OCI-LY3 (cell line): ENCODE data around the gene DOP1A.

Experiments used
- H2AFZ ChIP-seq: fragments of 200-600, 300-600 bp; shearing (Covaris generic); 2 replicates; pipeline ENCODE4 v1.6.0; 2014; ENCODE audit warnings: antibody characterized with exemption, low read depth, low read length
- H3K27ac ChIP-seq: fragments of 200-600, 300-600 bp; sonication (generic); 2 replicates; pipeline ENCODE4 v1.5.1; 2014; ENCODE audit warnings: mild to moderate bottlenecking, low read length, moderate library complexity, mixed read lengths
- H3K27me3 ChIP-seq: fragments of 200-600, 300-600 bp; sonication (generic); 2 replicates; pipeline ENCODE4 v1.6.1; 2014; ENCODE audit warnings: low read depth, low read length, mixed read lengths
- H3K36me3 ChIP-seq: fragments of 200-600, 300-600 bp; sonication (generic); replicated peaks from 2 replicates; pipeline ENCODE3; 2014; ENCODE audit warnings: low read depth, low read length, mixed read lengths
- H3K4me1 ChIP-seq: fragments of 300-600, 200-600 bp; sonication (generic); 2 replicates; pipeline ENCODE4 v1.6.1; 2014; ENCODE audit warnings: low read length, mixed read lengths
- H3K4me2 ChIP-seq: fragments of 200-600, 300-600 bp; sonication (generic); 2 replicates; pipeline ENCODE4 v1.6.1; 2014; ENCODE audit warnings: low read length, mixed read lengths
- H3K4me3 ChIP-seq: fragments of 300-600, 200-600 bp; sonication (generic); 2 replicates; pipeline ENCODE4 v1.5.1; 2014; ENCODE audit warnings: antibody characterized with exemption, mild to moderate bottlenecking, low read length, moderate library complexity
- H3K79me2 ChIP-seq: fragments of 300-600, 200-600 bp; shearing (Covaris generic); 2 replicates; pipeline ENCODE4 v1.6.1; 2014; ENCODE audit warnings: mild to moderate bottlenecking, low read length, mixed read lengths
- H3K9ac ChIP-seq: fragments of 300-600, 200-600 bp; shearing (Covaris generic); 2 replicates; pipeline ENCODE4 v1.6.0; 2014; ENCODE audit warnings: mild to moderate bottlenecking, low read length, moderate library complexity
- H3K9me3 ChIP-seq: fragments of 200-600, 300-600 bp; shearing (Covaris generic); 2 replicates; pipeline ENCODE4 v1.6.1; 2014; ENCODE audit warnings: low read length, mixed read lengths; ENCODE audit not compliant: insufficient read depth
- H4K20me1 ChIP-seq: fragments of 200-600, 300-600 bp; sonication (generic); 2 replicates; pipeline ENCODE4 v1.6.1; 2016; ENCODE audit warnings: low read length, mixed read lengths; ENCODE audit not compliant: insufficient read depth
- EZH2phosphoT487 ChIP-seq: fragments of 200-600 bp; shearing (Covaris generic); IDR thresholded peaks from 2 replicates; pipeline ENCODE4 v1.6.1; 2018; ENCODE audit warnings: antibody characterized with exemption, mixed run types, low read depth
- TF ChIP-seq, protein P1 (sequence below): fragments of 200-600, 300-600 bp; sonication (generic); IDR thresholded peaks from 2 replicates; pipeline ENCODE4 v1.5.1; 2014; ENCODE audit warnings: antibody characterized with exemption, low read length, low read depth

DOP1A gene

DNA sequence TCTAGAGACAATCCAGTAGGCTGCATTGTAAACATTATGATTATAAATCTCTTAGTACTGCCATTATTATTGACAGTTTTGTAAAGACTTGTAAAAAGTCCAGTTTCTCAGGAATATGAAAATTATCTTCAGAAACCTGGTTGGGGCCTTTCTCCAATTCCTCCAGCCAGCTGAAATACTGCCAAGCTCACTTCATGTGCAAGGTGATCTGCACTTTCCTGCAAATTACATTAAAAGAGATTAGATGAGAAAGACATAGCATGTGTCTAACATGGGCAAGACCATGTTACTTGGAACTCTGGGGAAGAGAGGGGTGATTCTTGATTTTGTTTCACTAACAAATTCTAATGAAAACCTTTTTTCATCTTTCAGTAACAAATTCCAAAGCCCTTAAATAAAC, 101.6 kb downstream of the DOP1A start:
- H3K27ac ChIP-seq: no peak overlapping the region
- H3K79me2 ChIP-seq: no peaks in the 10 kb centered on the region
- no peak overlapping the region for H2AFZ ChIP-seq
- H3K4me3 ChIP-seq: no peak overlapping the region
- H3K36me3 ChIP-seq: peaks cover 80% of the 10 kb centered on the region
- H3K4me2 ChIP-seq: no peak overlapping the region
- TF ChIP-seq, protein P1, sequence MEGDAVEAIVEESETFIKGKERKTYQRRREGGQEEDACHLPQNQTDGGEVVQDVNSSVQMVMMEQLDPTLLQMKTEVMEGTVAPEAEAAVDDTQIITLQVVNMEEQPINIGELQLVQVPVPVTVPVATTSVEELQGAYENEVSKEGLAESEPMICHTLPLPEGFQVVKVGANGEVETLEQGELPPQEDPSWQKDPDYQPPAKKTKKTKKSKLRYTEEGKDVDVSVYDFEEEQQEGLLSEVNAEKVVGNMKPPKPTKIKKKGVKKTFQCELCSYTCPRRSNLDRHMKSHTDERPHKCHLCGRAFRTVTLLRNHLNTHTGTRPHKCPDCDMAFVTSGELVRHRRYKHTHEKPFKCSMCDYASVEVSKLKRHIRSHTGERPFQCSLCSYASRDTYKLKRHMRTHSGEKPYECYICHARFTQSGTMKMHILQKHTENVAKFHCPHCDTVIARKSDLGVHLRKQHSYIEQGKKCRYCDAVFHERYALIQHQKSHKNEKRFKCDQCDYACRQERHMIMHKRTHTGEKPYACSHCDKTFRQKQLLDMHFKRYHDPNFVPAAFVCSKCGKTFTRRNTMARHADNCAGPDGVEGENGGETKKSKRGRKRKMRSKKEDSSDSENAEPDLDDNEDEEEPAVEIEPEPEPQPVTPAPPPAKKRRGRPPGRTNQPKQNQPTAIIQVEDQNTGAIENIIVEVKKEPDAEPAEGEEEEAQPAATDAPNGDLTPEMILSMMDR: no peak
- TF ChIP-seq EZH2phosphoT487: no peak
- no peaks in the 10 kb centered on the region for H3K4me1 ChIP-seq
- no peaks in the 10 kb centered on the region for H4K20me1 ChIP-seq
- H3K9ac ChIP-seq: no peak overlapping the region
- H3K9me3 ChIP-seq: no peaks in the 10 kb centered on the region
- H3K27me3 ChIP-seq: no peaks in the 10 kb centered on the region

DNA sequence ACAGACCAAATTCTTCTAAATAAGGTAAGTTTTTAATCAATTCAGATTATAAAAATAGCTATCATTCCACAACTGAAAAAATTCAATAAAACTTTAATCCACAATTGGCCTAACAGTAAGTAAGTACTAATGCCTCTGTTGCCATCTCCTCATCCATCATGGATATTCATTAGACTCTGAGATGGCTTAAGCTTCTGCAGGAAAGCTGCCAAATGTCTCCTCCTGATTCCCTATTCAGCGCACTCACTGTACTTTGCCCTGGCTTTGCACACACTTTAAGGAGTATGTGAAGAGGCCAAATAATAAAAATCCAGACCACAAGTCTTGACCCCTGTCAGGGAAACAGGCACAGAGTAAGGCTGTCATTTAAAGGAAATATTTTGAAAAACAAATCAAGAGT, 102.0 kb downstream of the DOP1A start:
- Histone ChIP-seq H3K27ac (no peak overlapping the region), H3K4me1 (no peaks in the 10 kb centered on the region), H3K9me3 (no peaks in the 10 kb centered on the region), H3K79me2 (no peaks in the 10 kb centered on the region), H3K4me2 (no peak overlapping the region), H3K36me3 (peaks cover 80% of the 10 kb centered on the region), H3K9ac (no peak overlapping the region), H3K27me3 (no peaks in the 10 kb centered on the region), H2AFZ (no peak overlapping the region), H3K4me3 (no peak overlapping the region), H4K20me1 (no peaks in the 10 kb centered on the region)
- TF ChIP-seq EZH2phosphoT487: no peak
- TF ChIP-seq, protein P1: no peak

DNA sequence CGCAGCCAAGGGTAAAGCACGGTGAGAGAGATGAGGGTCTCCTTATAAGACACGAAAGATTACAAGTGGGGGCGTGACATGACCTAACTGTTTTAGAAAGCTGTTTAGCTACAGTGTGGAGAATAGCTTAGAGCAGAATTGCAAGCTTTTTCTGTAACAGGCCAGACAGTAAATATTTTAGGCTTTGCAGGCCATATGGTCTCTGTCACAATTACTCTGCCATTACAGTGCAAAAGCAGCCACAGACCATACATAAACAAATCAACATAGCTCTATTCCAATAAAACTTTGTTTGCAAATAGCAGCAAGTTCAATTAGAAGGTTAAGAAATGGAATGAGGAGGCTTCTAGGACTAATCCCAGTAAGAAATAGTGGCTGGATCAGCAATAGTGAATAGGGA, 108.8 kb downstream of the DOP1A start:
- no peaks in the 10 kb centered on the region for H4K20me1 ChIP-seq
- no peak overlapping the region for H3K4me3 ChIP-seq
- H3K9me3 ChIP-seq: no peaks in the 10 kb centered on the region
- H3K79me2 ChIP-seq: no peaks in the 10 kb centered on the region
- TF ChIP-seq EZH2phosphoT487: no peak
- TF ChIP-seq, protein P1: no peak
- H3K9ac ChIP-seq: no peak overlapping the region
- H3K36me3 ChIP-seq: peaks cover 78% of the 10 kb centered on the region
- H3K4me1 ChIP-seq: no peaks in the 10 kb centered on the region
- no peak overlapping the region for H3K4me2 ChIP-seq
- H3K27me3 ChIP-seq: no peaks in the 10 kb centered on the region
- no peak overlapping the region for H3K27ac ChIP-seq
- H2AFZ ChIP-seq: no peak overlapping the region

DNA sequence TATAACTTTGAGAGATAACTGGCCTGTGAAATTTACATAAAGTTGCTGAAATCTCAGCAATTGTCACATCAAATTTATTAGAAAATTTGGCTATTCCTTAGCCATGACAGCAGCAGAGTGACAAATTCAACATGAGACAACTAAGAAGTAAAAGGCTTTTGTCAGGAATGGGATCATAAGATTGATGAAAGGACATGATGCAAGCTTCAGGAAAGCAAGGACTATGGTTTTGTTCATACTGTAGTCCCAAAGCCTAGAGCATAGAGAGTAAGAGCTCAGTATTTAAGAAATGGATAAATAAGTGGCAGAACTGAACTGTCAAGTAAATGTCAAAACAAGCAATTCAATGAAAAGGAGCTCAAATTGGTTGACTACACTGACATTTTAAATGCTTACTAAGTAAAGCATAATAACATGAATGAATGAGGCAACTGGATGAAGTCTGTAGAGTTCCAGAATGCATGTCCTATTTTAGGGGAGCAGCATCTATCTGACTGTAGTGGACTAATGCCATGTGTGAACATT, 113.0 kb downstream of the DOP1A start:
- H4K20me1 ChIP-seq: peaks cover 16% of the 10 kb centered on the region; the same call in 1 of the 2 replicates
- H3K4me2 ChIP-seq: no peak overlapping the region
- H3K9me3 ChIP-seq: no peaks in the 10 kb centered on the region
- no peak overlapping the region for H2AFZ ChIP-seq
- no peaks in the 10 kb centered on the region for H3K79me2 ChIP-seq
- no peak for TF ChIP-seq EZH2phosphoT487
- TF ChIP-seq, protein P1: no peak
- no peak overlapping the region for H3K27ac ChIP-seq
- H3K4me1 ChIP-seq: no peaks in the 10 kb centered on the region
- H3K9ac ChIP-seq: no peak overlapping the region
- H3K36me3 ChIP-seq: peaks cover 82% of the 10 kb centered on the region
- H3K4me3 ChIP-seq: no peak overlapping the region
- H3K27me3 ChIP-seq: no peaks in the 10 kb centered on the region
